ENCODE data around the gene CTDSP2.

CTDSP2 gene

GRCh38 chr12:57816001-57816854 is 30.3 kb downstream of the CTDSP2 start:
- DNase-seq (ENCODE audit: low spot score) = no peak

- DNase-seq (ENCODE audit: low spot score) = no peak
Observed at GRCh38 chr12:57815177-57816000, 31.1 kb downstream of the CTDSP2 start.

- no peak for DNase-seq (ENCODE audit: low spot score)
Observed at GRCh38 chr12:57813971-57814772, 32.4 kb downstream of the CTDSP2 start.

GRCh38 chr12:57813111-57813970 is 33.2 kb downstream of the CTDSP2 start:
- DNase-seq (ENCODE audit: low spot score) = no peak

- DNase-seq (ENCODE audit: low spot score) = no peak
Observed at GRCh38 chr12:57811028-57811755, 35.3 kb downstream of the CTDSP2 start.

GRCh38 chr12:57810450-57810849 is 36.1 kb downstream of the CTDSP2 start:
- no peak for DNase-seq (ENCODE audit: low spot score)

GRCh38 chr12:57809425-57809824 is 37.1 kb downstream of the CTDSP2 start:
- no peak for DNase-seq (ENCODE audit: low spot score)

- no peak for DNase-seq (ENCODE audit: low spot score)
Observed at GRCh38 chr12:57808351-57808750, 38.2 kb downstream of the CTDSP2 start.

- DNase-seq (ENCODE audit: low spot score) = no peak
Observed at GRCh38 chr12:57807285-57807684, 39.2 kb downstream of the CTDSP2 start.

GRCh38 chr12:57806677-57807076 is 39.9 kb downstream of the CTDSP2 start:
- no peak for DNase-seq (ENCODE audit: low spot score)

- peak; percentile 83 for DNase-seq (ENCODE audit: low spot score)
Observed at GRCh38 chr12:57803319-57803893, 43.1 kb downstream of the CTDSP2 start.

- no peak for DNase-seq (ENCODE audit: low spot score)
Observed at GRCh38 chr12:57802607-57803006, 43.9 kb downstream of the CTDSP2 start.

GRCh38 chr12:57800965-57801364 is 45.6 kb downstream of the CTDSP2 start:
- no peak for DNase-seq (ENCODE audit: low spot score)

- no peak for DNase-seq (ENCODE audit: low spot score)
Observed at GRCh38 chr12:57797933-57798332, 48.6 kb downstream of the CTDSP2 start.

GRCh38 chr12:57796996-57797395 is 49.5 kb downstream of the CTDSP2 start:
- DNase-seq (ENCODE audit: low spot score) = peak; percentile 38

GRCh38 chr12:57795354-57795753 is 51.2 kb downstream of the CTDSP2 start:
- no peak for DNase-seq (ENCODE audit: low spot score)

- peak; percentile 79 for DNase-seq (ENCODE audit: low spot score)
Observed at GRCh38 chr12:57793920-57794319, 52.6 kb downstream of the CTDSP2 start.

- DNase-seq (ENCODE audit: low spot score) = no peak
Observed at GRCh38 chr12:57783861-57784260, 62.7 kb downstream of the CTDSP2 start.

GRCh38 chr12:57783466-57783801 is 63.1 kb downstream of the CTDSP2 start:
- DNase-seq (ENCODE audit: low spot score) = no peak
